SK-N-SH (cell line): ENCODE data around the gene PPP2R3C. TPM values are rescaled to one million over a fixed set of nuclear protein-coding genes. Genes with fewer than 3 reads are reported as not detected.
A peak's percentile ranks its signal among the peaks of the same experiment; 100 is the strongest.

Experiments
- CTCF ChIA-PET: fragments of 300-600, 350-600 bp; formaldehyde crosslinking; extraction: SDS; loops from one replicate; lab custom pipeline; 2021; lab: Yijun Ruan, JAX
- POLR2A ChIA-PET: fragments of 350-600 bp; sonication (Branson Sonifier 250); formaldehyde crosslinking; extraction: SDS; loops from one replicate; lab custom pipeline; 2020; ENCODE audit warnings: antibody characterized with exemption, inconsistent platforms; lab: Yijun Ruan, JAX
- DNase-seq: peaks from one replicate; pipeline ENCODE4 v3.0.0; 2012
- H2AFZ ChIP-seq: fragments of 200-600 bp; sonication (generic); 2 replicates; pipeline ENCODE4 v1.8.1; 2016; ENCODE audit warnings: antibody characterized with exemption, mild to moderate bottlenecking, low read depth
- H3F3A ChIP-seq: fragments of 200-600 bp; sonication (generic); replicated peaks from 2 replicates; pipeline ENCODE3; 2016; ENCODE audit warnings: antibody characterized with exemption, mild to moderate bottlenecking; ENCODE audit not compliant: insufficient read depth
- H3K27ac ChIP-seq, 2 experiments: fragments of 200-500 bp in 1 of 2; fragments of 200-600 bp in 1 of 2; sonication (Bioruptor generic) in 1 of 2; sonication (generic), shearing (Covaris generic) in 1 of 2; 2 replicates each; pipeline versions ENCODE4 v1.5.1 to v1.6.1; 2014 to 2016; ENCODE audit warnings: low read depth in 2 of 2, inconsistent platforms in 1 of 2, low read length in 1 of 2, mild to moderate bottlenecking in 1 of 2, mixed read lengths in 1 of 2
- H3K27me3 ChIP-seq: fragments of 200-600 bp; sonication (generic), shearing (Covaris generic); 2 replicates; pipeline ENCODE4 v1.6.1; 2016; ENCODE audit warnings: mixed run types; ENCODE audit not compliant: insufficient read depth
- H3K36me3 ChIP-seq, 2 experiments: fragments of 200-500 bp in 1 of 2; fragments of 200-600 bp in 1 of 2; sonication (Bioruptor generic) in 1 of 2; sonication (generic) in 1 of 2; replicated peaks in 1 of 2; 2 replicates each; pipeline versions ENCODE3 to v1.5.1; 2014 to 2016; ENCODE audit warnings: low read length in 1 of 2, mild to moderate bottlenecking in 1 of 2; ENCODE audit not compliant: insufficient read depth in 2 of 2, control insufficient read depth in 1 of 2
- H3K4me1 ChIP-seq, 2 experiments: fragments of 200-500 bp in 1 of 2; fragments of 200-600 bp in 1 of 2; sonication (Bioruptor generic) in 1 of 2; sonication (generic), shearing (Covaris generic) in 1 of 2; 2 replicates each; pipeline versions ENCODE4 v1.5.1 to v1.6.1; 2014 to 2016; ENCODE audit warnings: low read depth in 1 of 2, low read length in 1 of 2, mixed run types in 1 of 2; ENCODE audit not compliant: insufficient read depth in 2 of 2, control insufficient read depth in 1 of 2
- H3K4me2 ChIP-seq: fragments of 200-600 bp; sonication (generic), shearing (Covaris generic); 2 replicates; pipeline ENCODE4 v1.6.1; 2017; ENCODE audit warnings: mixed run types
- H3K4me3 ChIP-seq, 2 experiments: fragments of 200-500 bp in 1 of 2; fragments of 200-600 bp in 1 of 2; sonication (Bioruptor generic) in 1 of 2; sonication (generic), shearing (Covaris generic) in 1 of 2; 2 replicates each; pipeline versions ENCODE4 v1.5.1 to v1.8.1; 2014 to 2016; ENCODE audit warnings: low read depth in 2 of 2, inconsistent platforms in 1 of 2, low read length in 1 of 2, mild to moderate bottlenecking in 1 of 2, mixed read lengths in 1 of 2, moderate library complexity in 1 of 2
- H3K79me2 ChIP-seq: fragments of 200-600 bp; sonication (generic); 2 replicates; pipeline ENCODE4 v1.8.1; 2017; ENCODE audit warnings: mild to moderate bottlenecking; ENCODE audit not compliant: insufficient read depth
- H3K9ac ChIP-seq: fragments of 200-600 bp; sonication (generic); 2 replicates; pipeline ENCODE4 v1.6.1; 2017; ENCODE audit warnings: mixed run types
- H3K9me2 ChIP-seq: fragments of 200-600 bp; sonication (generic); 2 replicates; pipeline ENCODE4 v1.6.1; 2017; ENCODE audit warnings: mixed run types
- H3K9me3 ChIP-seq: fragments of 200-600 bp; sonication (generic); 2 replicates; pipeline ENCODE4 v1.6.1; 2017; ENCODE audit warnings: mixed run types, mild to moderate bottlenecking, moderate library complexity
- H4K20me1 ChIP-seq: fragments of 200-600 bp; sonication (generic); 2 replicates; pipeline ENCODE4 v1.6.1; 2017; ENCODE audit warnings: mild to moderate bottlenecking, mixed run types; ENCODE audit not compliant: insufficient read depth
- EP300 ChIP-seq, 2 experiments: IDR thresholded peaks; 2 replicates each; pipeline versions ENCODE4 v1.4.0 to v1.6.1; 2012; ENCODE audit warnings: borderline replicate concordance in 1 of 2, low read depth in 1 of 2, low read length in 1 of 2
- EZH2phosphoT487 ChIP-seq: fragments of 200-600 bp; sonication (generic); IDR thresholded peaks from 2 replicates; pipeline ENCODE4 v1.6.1; 2017; ENCODE audit warnings: low read depth, mixed run types, mild to moderate bottlenecking, antibody characterized with exemption, moderate library complexity, borderline replicate concordance
- FOSL2 ChIP-seq: IDR thresholded peaks from 2 replicates; pipeline ENCODE4 v1.4.0; 2012; ENCODE audit warnings: low read depth, mild to moderate bottlenecking, moderate library complexity, borderline replicate concordance
- FOXM1 ChIP-seq: IDR thresholded peaks from 2 replicates; pipeline ENCODE4 v1.4.0; 2012; ENCODE audit warnings: low read depth, mild to moderate bottlenecking
- JUND ChIP-seq: IDR thresholded peaks from 2 replicates; pipeline ENCODE4 v1.4.0; 2012
- TEAD4 ChIP-seq: IDR thresholded peaks from 2 replicates; pipeline ENCODE4 v1.4.0; 2012; ENCODE audit warnings: mild to moderate bottlenecking, borderline replicate concordance; ENCODE audit not compliant: insufficient read depth
- WGBS: methylation state at CpG from one replicate; pipeline ENCODE4 v1.1.6; 2017; ENCODE audit warnings: low lambda C conversion rate; 5-methylcytosine and 5-hydroxymethylcytosine counted together
- polyA plus RNA-seq, 3 experiments: library from polyadenylated mRNA; depleted of rRNA; stranded (reverse); fragments of >200 nt; gene quantifications; 2 replicates each; pipeline ENCODE4 v1.2.3, GENCODE V29; 2012
- TF ChIP-seq, protein P1 (sequence below): IDR thresholded peaks from 2 replicates; pipeline ENCODE4; 2012
- TF ChIP-seq, protein P2 (sequence below): fragments of 200-600 bp; sonication (generic); IDR thresholded peaks from 2 replicates; pipeline ENCODE4 v1.6.1; 2017; ENCODE audit warnings: antibody characterized with exemption, mild to moderate bottlenecking, moderate library complexity

The PPP2R3C gene
- polyA plus RNA-seq, 1 of the 3 experiments (the other 2 are of a cell fraction) = 6.2 TPM

DNA sequence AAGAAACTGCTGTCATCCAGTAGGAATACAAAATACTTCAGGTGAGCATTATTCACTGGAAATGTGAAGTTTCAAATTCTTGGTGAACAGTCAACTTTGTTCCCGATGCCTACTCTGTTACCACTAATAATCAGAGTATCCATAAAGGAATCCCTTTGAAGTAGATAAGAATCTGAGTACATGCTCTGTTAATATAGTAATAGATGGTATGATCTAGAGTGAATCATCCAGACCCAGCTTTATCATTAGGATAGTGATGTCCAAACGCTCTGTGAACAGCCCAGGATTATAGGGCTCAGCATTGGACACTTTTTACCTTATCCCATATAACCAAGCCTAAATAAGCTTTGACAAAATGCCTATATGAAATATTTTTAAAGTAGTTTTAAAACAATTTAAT is 33.3 kb downstream of the PPP2R3C start:
- Histone ChIP-seq H3K4me1 (no peaks in the 10 kb centered on the region), H3K9me2 (no peaks in the 10 kb centered on the region), H3F3A (peaks cover 21% of the 10 kb centered on the region), H2AFZ (no peak overlapping the region), H3K4me3 (no peak overlapping the region), H3K9me3 (0 out of 2 replicates have a peak, but pooled peaks cover 3% of the 10 kb centered on the region), H3K36me3 (peaks cover 16 to 60% of the 10 kb centered on the region in 2 experiments), H3K4me2 (no peak overlapping the region), H4K20me1 (no peaks in the 10 kb centered on the region), H3K9ac (no peak overlapping the region), H3K27ac (no peak overlapping the region), H3K27me3 (no peaks in the 10 kb centered on the region), H3K79me2 (no peaks in the 10 kb centered on the region)
- no peak for TF ChIP-seq FOXM1
- TF ChIP-seq FOSL2 = peak; percentile 20; the same call in 1 of the 2 replicates
- TF ChIP-seq JUND = 0 out of 2 replicates have a peak, but pooled peaks have one; percentile 34
- TF ChIP-seq, protein P1, sequence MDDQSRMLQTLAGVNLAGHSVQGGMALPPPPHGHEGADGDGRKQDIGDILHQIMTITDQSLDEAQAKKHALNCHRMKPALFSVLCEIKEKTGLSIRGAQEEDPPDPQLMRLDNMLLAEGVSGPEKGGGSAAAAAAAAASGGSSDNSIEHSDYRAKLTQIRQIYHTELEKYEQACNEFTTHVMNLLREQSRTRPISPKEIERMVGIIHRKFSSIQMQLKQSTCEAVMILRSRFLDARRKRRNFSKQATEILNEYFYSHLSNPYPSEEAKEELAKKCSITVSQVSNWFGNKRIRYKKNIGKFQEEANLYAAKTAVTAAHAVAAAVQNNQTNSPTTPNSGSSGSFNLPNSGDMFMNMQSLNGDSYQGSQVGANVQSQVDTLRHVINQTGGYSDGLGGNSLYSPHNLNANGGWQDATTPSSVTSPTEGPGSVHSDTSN = peak; percentile 10; the same call in 1 of the 2 replicates
- DNase-seq = peak; percentile 6
- WGBS = 50% methylated on average over 2 of the region's 2 CpGs
- POLR2A ChIA-PET = no interaction called here
- CTCF ChIA-PET = interaction anchor here (0.6 to 1.4 kb wide), 3 partner anchors 15 to 25 kb away, joined by 3 to 4 read pairs (median 3); no protein-coding TSS in a partner anchor

DNA sequence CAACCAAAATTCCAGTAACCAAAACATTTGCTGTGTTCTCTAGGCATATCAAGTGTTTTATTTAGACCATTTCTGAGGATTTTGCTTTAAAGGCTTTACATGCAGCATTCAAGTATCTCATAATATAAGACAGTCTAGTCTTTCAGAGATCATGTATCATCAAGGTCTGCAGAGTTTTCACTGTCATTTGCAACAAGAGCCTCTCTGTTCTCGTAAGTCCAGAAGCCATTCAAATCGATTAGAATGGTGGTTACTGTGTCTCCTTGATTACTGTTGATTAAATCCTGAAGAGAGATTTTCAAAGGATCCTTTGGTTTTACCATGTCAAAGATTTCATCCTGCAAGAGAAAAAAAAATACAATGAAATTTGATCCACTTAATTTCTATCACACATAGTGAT is 36.3 kb downstream of the PPP2R3C start:
- no peak overlapping the region for H3K27ac ChIP-seq

More for the DNA sequence above, 36.3 kb downstream of the PPP2R3C start:
- H2AFZ ChIP-seq = no peak overlapping the region
- H4K20me1 ChIP-seq = no peaks in the 10 kb centered on the region
- peaks cover 34 to 62% of the 10 kb centered on the region in 2 experiments for H3K36me3 ChIP-seq
- no peaks in the 10 kb centered on the region for H3K4me1 ChIP-seq
- WGBS = 94% methylated on average over 2 of the region's 2 CpGs
- no peaks in the 10 kb centered on the region for H3K9me2 ChIP-seq
- DNase-seq = no peak
- TF ChIP-seq EZH2phosphoT487 (no peak), TEAD4 (no peak), EP300 (IDR thresholded peaks at IDR 0.05; ENCODE audit: borderline replicate concordance in 1 of 2, low read depth in 1 of 2, low read length in 1 of 2) (no peak), JUND (no peak)
- TF ChIP-seq, protein P2, sequence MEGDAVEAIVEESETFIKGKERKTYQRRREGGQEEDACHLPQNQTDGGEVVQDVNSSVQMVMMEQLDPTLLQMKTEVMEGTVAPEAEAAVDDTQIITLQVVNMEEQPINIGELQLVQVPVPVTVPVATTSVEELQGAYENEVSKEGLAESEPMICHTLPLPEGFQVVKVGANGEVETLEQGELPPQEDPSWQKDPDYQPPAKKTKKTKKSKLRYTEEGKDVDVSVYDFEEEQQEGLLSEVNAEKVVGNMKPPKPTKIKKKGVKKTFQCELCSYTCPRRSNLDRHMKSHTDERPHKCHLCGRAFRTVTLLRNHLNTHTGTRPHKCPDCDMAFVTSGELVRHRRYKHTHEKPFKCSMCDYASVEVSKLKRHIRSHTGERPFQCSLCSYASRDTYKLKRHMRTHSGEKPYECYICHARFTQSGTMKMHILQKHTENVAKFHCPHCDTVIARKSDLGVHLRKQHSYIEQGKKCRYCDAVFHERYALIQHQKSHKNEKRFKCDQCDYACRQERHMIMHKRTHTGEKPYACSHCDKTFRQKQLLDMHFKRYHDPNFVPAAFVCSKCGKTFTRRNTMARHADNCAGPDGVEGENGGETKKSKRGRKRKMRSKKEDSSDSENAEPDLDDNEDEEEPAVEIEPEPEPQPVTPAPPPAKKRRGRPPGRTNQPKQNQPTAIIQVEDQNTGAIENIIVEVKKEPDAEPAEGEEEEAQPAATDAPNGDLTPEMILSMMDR = no peak
- TF ChIP-seq, protein P1 = no peak
- H3K4me2 ChIP-seq = no peak overlapping the region
- H3K4me3 ChIP-seq = no peak overlapping the region
- H3F3A ChIP-seq = peaks cover 38% of the 10 kb centered on the region
- H3K79me2 ChIP-seq = no peaks in the 10 kb centered on the region
- no peak overlapping the region for H3K9ac ChIP-seq
- H3K9me3 ChIP-seq = no peaks in the 10 kb centered on the region
- no peaks in the 10 kb centered on the region for H3K27me3 ChIP-seq
- POLR2A ChIA-PET = no interaction called here
- CTCF ChIA-PET = no interaction called here
